Neural crest cell (in vitro differentiated cells): ENCODE measurements around the gene SPIN3. TPM values are rescaled to one million over a fixed set of nuclear protein-coding genes. Genes with fewer than 3 reads are reported as not detected.

Experiments used
- DNase-seq: peaks from one replicate; pipeline ENCODE4 v3.0.0; 2021; ENCODE audit warnings: low read depth, mixed read lengths, low spot score
- H3K27ac Mint-ChIP-seq: one replicate; pipeline ENCODE4 v1.8.0; 2021; ENCODE audit warnings: mild to moderate bottlenecking, mixed read lengths; ENCODE audit not compliant: unreplicated experiment
- H3K27me3 Mint-ChIP-seq: 2 replicates; pipeline ENCODE4 v1.8.0; 2021; ENCODE audit warnings: low read depth, mild to moderate bottlenecking, mixed read lengths
- H3K36me3 Mint-ChIP-seq: 2 replicates; pipeline ENCODE4 v1.8.0; 2021; ENCODE audit warnings: low read depth, mild to moderate bottlenecking, mixed read lengths
- H3K4me1 Mint-ChIP-seq: 2 replicates; pipeline ENCODE4 v1.8.0; 2021; ENCODE audit warnings: mixed read lengths
- H3K4me3 Mint-ChIP-seq: one replicate; pipeline ENCODE4 v1.8.0; 2021; ENCODE audit warnings: mild to moderate bottlenecking, mixed read lengths
- H3K9me3 Mint-ChIP-seq: 2 replicates; pipeline ENCODE4 v1.8.0; 2021; ENCODE audit warnings: mixed read lengths
- total RNA-seq: library from RNA; stranded (reverse); gene quantifications from 2 replicates; pipeline ENCODE4 v1.2.1, GENCODE V29; 2021
- TF ChIP-seq, protein P1 (sequence below): fragments of 200-600 bp; sonication (generic); conservative IDR thresholded peaks from 2 replicates; pipeline ENCODE4 v1.5.0; 2021; ENCODE audit warnings: antibody characterized with exemption, mild to moderate bottlenecking

SPIN3 gene
- total RNA-seq, 1 donor from 2014 or later: 18.1 TPM

DNA sequence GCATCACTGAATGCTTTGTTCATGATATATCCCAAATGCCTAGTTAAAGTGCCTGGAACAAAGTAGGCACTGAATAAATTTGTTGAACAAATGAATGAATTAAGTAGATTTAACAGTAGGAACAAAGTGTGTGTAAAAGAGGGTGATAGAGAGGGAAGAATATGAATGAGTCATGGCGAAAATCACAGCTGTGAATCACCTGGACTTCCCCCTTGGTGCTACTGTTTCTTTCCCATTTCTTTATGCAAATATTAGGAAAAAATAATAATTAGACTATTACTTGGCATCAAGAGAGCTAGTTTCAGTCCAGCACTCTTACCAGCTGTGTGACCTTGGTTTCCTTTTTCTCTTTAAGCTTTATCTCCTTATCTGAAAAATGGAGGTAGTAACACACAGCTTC is 9.2 kb downstream of the SPIN3 start:
- Mint-ChIP-seq H3K9me3 (no peaks in the 10 kb centered on the region), H3K4me1 (no peaks in the 10 kb centered on the region), H3K36me3 (peaks cover 17% of the 10 kb centered on the region), H3K4me3 (no peak overlapping the region), H3K27me3 (no peaks in the 10 kb centered on the region), H3K27ac (no peak overlapping the region)
- DNase-seq: no peak
- TF ChIP-seq, protein P1, sequence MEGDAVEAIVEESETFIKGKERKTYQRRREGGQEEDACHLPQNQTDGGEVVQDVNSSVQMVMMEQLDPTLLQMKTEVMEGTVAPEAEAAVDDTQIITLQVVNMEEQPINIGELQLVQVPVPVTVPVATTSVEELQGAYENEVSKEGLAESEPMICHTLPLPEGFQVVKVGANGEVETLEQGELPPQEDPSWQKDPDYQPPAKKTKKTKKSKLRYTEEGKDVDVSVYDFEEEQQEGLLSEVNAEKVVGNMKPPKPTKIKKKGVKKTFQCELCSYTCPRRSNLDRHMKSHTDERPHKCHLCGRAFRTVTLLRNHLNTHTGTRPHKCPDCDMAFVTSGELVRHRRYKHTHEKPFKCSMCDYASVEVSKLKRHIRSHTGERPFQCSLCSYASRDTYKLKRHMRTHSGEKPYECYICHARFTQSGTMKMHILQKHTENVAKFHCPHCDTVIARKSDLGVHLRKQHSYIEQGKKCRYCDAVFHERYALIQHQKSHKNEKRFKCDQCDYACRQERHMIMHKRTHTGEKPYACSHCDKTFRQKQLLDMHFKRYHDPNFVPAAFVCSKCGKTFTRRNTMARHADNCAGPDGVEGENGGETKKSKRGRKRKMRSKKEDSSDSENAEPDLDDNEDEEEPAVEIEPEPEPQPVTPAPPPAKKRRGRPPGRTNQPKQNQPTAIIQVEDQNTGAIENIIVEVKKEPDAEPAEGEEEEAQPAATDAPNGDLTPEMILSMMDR: no peak

DNA sequence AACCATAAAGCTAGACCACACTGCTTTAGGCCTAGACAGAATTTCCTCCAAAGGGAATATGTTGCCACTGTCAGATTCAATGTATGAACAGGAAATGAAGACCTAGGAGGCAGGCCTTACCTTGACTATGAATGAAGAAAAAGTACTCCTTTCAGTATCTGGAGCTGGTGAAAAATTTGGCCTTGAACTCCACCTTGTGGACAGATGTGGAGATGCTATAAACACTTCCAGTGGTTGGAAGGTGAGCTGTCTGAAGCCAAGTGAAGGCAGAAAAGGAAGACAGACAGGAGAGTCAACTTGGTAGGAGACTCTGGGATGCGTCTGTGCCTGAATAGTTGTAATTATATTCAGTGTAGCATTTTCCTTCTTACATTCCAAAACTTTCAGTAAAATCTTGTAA is 17.2 kb downstream of the SPIN3 start:
- H3K9me3 Mint-ChIP-seq: no peaks in the 10 kb centered on the region
- H3K4me1 Mint-ChIP-seq: no peaks in the 10 kb centered on the region
- H3K36me3 Mint-ChIP-seq: peaks cover 5% of the 10 kb centered on the region
- H3K27me3 Mint-ChIP-seq: no peaks in the 10 kb centered on the region
- no peak overlapping the region for H3K4me3 Mint-ChIP-seq
- TF ChIP-seq, protein P1: peak; percentile 69
- no peak overlapping the region for H3K27ac Mint-ChIP-seq
- peak; percentile 12 for DNase-seq

DNA sequence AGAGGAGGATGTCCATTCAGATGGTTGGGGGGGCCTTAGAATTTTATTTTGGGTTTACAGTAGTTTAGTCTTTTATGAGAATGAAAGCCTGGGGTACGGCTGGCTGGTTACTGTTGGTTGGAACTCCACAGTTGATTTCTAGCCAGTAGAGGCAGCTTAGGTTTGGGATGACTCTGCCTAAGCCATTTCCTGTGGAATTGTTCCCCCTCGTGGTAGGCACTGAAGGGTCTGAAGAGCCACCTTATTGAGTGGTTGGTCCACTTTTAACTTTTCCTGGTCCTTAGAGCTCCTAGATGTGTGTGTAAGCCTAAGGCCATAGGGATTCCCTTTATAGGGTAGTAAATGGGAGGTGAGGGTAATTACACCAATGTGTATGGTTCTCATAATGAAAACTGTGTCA is 19.7 kb downstream of the SPIN3 start:
- no peaks in the 10 kb centered on the region for H3K27me3 Mint-ChIP-seq
- TF ChIP-seq, protein P1: no peak
- no peak overlapping the region for H3K4me3 Mint-ChIP-seq
- no peaks in the 10 kb centered on the region for H3K9me3 Mint-ChIP-seq
- no peak for DNase-seq
- no peaks in the 10 kb centered on the region for H3K4me1 Mint-ChIP-seq
- no peak overlapping the region for H3K27ac Mint-ChIP-seq
- peaks cover 8% of the 10 kb centered on the region for H3K36me3 Mint-ChIP-seq

DNA sequence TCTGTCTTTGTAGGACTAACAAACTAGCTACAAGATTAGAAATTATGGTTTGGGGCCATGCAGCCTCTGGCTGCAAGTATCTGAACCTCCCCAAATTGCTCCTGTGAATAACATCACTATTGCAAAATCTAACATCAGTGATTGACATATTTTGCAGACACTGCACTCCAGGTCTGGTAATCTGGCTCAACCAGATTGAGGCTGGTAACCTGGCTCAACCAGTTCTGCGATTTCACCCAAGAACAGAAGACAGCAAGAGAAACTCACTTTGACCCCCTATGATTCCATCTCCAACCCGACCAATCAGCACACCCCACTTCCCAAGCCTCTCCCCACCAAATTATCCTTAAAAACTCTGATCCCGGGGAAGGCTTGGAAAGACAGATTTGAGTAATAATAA is 20.9 kb downstream of the SPIN3 start:
- DNase-seq: no peak
- TF ChIP-seq, protein P1: no peak
- Mint-ChIP-seq H3K9me3 (no peaks in the 10 kb centered on the region), H3K36me3 (peaks cover 8% of the 10 kb centered on the region), H3K4me1 (no peaks in the 10 kb centered on the region), H3K27ac (no peak overlapping the region), H3K27me3 (no peaks in the 10 kb centered on the region), H3K4me3 (no peak overlapping the region)

DNA sequence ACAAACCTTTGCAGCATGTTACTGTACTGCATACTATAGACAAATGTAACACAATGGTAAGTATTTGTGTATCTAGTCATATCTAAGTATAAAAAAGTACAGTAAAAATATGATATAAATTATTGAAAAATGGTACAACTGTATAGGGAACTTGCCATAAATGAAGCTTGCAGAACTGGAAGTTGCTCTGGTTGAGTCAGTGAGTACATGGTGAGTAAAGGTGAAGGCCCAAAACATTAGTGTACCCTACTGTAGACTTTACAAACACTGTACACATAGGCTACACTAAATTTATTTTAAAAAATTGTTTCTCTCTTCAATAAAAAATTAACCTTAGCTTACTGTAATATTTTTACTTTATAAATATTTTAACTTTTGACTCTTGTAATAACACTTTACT is 25.8 kb downstream of the SPIN3 start:
- TF ChIP-seq, protein P1: no peak
- no peak overlapping the region for H3K4me3 Mint-ChIP-seq
- H3K27ac Mint-ChIP-seq: no peak overlapping the region
- DNase-seq: no peak
- H3K36me3 Mint-ChIP-seq: peaks cover 13% of the 10 kb centered on the region
- no peaks in the 10 kb centered on the region for H3K27me3 Mint-ChIP-seq
- peaks cover 2% of the 10 kb centered on the region for H3K9me3 Mint-ChIP-seq
- H3K4me1 Mint-ChIP-seq: no peaks in the 10 kb centered on the region

DNA sequence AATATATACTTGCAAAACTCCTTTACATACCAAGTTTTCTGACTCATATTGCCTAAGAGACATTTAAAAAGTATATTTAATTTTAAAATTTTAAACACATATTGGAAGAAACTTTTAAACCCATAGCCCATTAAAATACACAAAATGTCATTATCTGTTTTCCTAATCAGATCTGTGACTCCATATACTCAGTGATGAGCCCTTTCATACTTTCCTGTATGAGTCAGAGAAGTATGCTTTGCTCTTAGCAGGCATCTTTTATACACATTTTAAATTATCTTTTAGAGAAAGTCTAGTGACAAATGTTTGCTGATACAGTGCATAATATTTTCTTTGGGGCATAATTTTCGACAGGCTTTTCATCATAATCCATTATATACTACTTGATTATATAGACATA is 26.4 kb downstream of the SPIN3 start:
- Mint-ChIP-seq H3K4me1 (no peaks in the 10 kb centered on the region), H3K4me3 (no peak overlapping the region), H3K27me3 (no peaks in the 10 kb centered on the region), H3K9me3 (peaks cover 2% of the 10 kb centered on the region), H3K27ac (no peak overlapping the region), H3K36me3 (peaks cover 13% of the 10 kb centered on the region)
- DNase-seq: no peak
- TF ChIP-seq, protein P1: no peak
